Measurements from ENCODE around the gene PSMD4. TPM values are rescaled to one million over a fixed set of nuclear protein-coding genes. Genes with fewer than 3 reads are reported as not detected.
A peak's percentile ranks its signal among the peaks of the same experiment; 100 is the strongest.
"Not testable (repeated sequence)": the region's sequence is repeated elsewhere in the genome, so short reads cannot be mapped to it uniquely, and the experiment has no call there.

Gene PSMD4
- total RNA-seq, 4 donors from 2014 or later = 263 to 439 (median 340) TPM

DNA sequence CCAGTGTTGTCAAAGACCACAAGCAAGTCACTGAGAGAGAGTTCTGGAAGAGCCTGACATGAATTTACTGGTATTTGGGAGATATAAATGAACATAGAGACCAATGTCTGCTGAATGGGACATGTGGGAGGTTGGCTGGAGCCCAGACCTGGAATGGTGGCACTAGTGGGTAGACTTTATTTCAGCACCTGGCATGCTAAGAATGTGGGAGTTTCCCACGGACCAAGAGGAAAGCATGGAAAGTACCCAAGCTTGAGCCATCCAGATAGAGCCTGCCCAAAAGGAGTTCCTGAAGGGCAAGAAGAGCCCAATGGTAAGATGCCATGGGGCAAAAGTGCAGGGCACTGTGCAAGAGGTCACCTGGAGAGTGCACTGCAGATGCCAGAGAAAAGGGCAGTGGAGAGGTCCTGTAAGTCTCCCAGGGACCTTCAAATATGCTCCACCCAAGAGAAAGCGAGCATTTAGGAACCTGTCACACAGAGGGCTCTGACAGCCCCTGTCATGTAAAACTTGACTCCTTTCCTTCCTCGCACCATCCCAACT is 19.5 kb downstream of the PSMD4 start:
- ATAC-seq = no peak
- H3K27me3 ChIP-seq = no peaks in the 10 kb centered on the region
- H3K36me3 ChIP-seq = peaks cover 0 to 38% of the 10 kb centered on the region in 2 donors
- no peak overlapping the region for H3K4me3 ChIP-seq
- H3K9me3 ChIP-seq = no peaks in the 10 kb centered on the region
- intact Hi-C loops (cut with DNase I; ENCODE audit: low total_unique reads) = no loop called here
- in situ Hi-C loops (cut with MboI; ENCODE audit: low sequenced_read_pairs in 4 of 4) = no loop called here
- H3K4me1 ChIP-seq = no peaks in the 10 kb centered on the region
- no peak for TF ChIP-seq POLR2A (IDR thresholded peaks at IDR 0.05)
- TF ChIP-seq, protein P1, sequence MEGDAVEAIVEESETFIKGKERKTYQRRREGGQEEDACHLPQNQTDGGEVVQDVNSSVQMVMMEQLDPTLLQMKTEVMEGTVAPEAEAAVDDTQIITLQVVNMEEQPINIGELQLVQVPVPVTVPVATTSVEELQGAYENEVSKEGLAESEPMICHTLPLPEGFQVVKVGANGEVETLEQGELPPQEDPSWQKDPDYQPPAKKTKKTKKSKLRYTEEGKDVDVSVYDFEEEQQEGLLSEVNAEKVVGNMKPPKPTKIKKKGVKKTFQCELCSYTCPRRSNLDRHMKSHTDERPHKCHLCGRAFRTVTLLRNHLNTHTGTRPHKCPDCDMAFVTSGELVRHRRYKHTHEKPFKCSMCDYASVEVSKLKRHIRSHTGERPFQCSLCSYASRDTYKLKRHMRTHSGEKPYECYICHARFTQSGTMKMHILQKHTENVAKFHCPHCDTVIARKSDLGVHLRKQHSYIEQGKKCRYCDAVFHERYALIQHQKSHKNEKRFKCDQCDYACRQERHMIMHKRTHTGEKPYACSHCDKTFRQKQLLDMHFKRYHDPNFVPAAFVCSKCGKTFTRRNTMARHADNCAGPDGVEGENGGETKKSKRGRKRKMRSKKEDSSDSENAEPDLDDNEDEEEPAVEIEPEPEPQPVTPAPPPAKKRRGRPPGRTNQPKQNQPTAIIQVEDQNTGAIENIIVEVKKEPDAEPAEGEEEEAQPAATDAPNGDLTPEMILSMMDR (IDR thresholded peaks at IDR 0.05 in 4 of 5, conservative IDR thresholded peaks at IDR 0.05 in 1 of 5) = no peak
- H3K27ac ChIP-seq = no peak overlapping the region
- DNase-seq = no peak

DNA sequence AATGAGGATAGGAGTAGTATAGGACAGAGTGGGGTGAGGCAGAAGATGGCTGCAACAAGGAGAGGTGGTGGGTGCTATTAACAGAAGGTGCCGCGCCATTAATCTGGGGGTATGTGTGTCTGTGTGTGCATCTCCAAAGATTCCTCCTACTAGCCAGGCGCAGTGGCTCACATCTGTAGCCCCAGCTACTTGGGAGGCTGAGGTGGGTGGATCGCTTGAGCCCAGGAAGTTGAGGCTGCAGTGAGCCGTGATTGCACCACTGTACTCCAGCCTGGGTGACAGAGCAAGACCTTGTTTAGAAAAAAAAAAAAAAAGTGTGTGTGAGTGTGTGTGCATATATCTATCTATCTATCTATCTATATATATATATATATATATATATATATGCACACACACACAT is 20.8 kb downstream of the PSMD4 start:
- in situ Hi-C loops (cut with MboI; ENCODE audit: low sequenced_read_pairs in 4 of 4); ATAC-seq; H3K4me3 ChIP-seq; H3K27ac ChIP-seq; H3K9me3 ChIP-seq; intact Hi-C loops (cut with DNase I; ENCODE audit: low total_unique reads); DNase-seq; H3K27me3 ChIP-seq; H3K4me1 ChIP-seq: not testable (repeated sequence)
- H3K36me3 ChIP-seq = peaks cover 0 to 28% of the 10 kb centered on the region in 2 donors

DNA sequence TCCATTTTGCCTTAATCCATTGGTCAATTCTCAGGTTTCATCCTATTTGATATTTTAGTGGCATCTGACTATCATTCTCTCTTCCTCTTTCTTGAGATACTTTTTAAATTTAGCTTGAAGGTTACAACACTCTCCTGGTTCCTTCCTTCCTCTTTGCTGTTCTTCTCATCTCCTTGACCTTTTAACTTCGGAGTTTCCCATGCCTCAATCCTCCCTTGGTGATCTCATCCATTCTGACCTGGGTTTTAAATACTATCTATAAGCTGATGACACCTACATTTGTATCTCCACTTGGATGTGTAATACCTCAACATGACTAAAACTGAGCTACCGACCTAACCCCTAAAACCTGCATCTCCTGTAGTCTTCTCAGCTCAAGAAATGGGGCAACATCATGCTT is 22.7 kb downstream of the PSMD4 start:
- TF ChIP-seq, protein P1 (IDR thresholded peaks at IDR 0.05 in 4 of 5, conservative IDR thresholded peaks at IDR 0.05 in 1 of 5) = no peak
- no peak for TF ChIP-seq POLR2A (IDR thresholded peaks at IDR 0.05)
- intact Hi-C loops (cut with DNase I; ENCODE audit: low total_unique reads) = no loop called here
- H3K27me3 ChIP-seq = no peaks in the 10 kb centered on the region
- peaks cover 0 to 15% of the 10 kb centered on the region in 2 donors for H3K36me3 ChIP-seq
- no peak overlapping the region for H3K4me3 ChIP-seq
- DNase-seq (no peak), ATAC-seq (no peak)
- H3K4me1 ChIP-seq = peaks cover 0 to 4% of the 10 kb centered on the region in 2 donors
- in situ Hi-C loops (cut with MboI; ENCODE audit: low sequenced_read_pairs in 4 of 4) = no loop called here
- no peak overlapping the region for H3K27ac ChIP-seq
- H3K9me3 ChIP-seq = no peaks in the 10 kb centered on the region

DNA sequence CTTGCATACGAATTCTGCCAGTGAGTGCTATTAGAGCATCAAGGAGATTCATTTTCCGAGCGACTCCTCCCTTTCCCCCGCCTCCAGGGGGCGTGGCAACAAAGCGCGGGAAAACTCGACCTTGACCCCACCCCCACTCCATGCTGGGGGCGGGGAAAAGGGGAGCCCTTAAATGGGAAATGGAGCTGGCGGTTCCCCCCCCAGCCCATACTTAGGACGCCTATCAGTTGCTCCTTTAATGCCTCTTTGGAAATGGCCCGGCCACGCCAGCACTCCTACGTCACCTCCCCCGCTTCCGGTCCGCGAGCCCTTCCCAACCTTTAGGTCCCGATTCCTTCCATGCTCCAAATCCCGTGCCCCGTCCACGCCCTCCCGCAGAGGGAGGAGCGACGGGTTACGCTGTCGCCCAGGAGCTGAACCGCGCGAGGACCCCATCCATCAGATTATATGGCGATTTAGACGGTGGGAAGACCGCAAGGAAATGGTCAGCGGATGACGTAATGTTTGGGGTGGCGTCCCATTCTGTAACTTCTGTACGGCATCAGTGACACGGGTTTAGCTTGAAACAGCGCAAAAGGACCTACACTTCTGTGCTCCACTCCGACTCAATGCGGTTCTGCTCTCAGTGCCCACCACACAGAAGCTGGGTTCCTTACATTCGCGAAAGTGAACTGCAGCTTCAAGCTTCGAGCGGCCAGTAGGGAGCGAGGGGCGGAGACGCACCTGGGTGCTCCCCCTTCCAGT is 26.9 kb downstream of the PSMD4 start:
- Histone ChIP-seq H3K27me3 (no peaks in the 10 kb centered on the region), H3K9me3 (no peaks in the 10 kb centered on the region), H3K4me1 (peaks cover 10 to 21% of the 10 kb centered on the region in 2 donors), H3K27ac (peak overlapping the region; percentile 90 to 96 (median 94)), H3K4me3 (peak overlapping the region; percentile 70 to 81 (median 74)), H3K36me3 (peaks cover 0 to 2% of the 10 kb centered on the region in 2 donors)
- DNase-seq (peak; percentile 95 to 98), ATAC-seq (peak; percentile 74 to 79)
- intact Hi-C loops (cut with DNase I; ENCODE audit: low total_unique reads) (loop anchor here (1.0 to 5.0 kb wide), 7 partner anchors 27 to 551 kb away; partner anchors contain the start of genes PI4KB, PSMB4, PSMD4 and RFX5), in situ Hi-C loops (cut with MboI; ENCODE audit: low sequenced_read_pairs in 4 of 4) (no loop called here)
- TF ChIP-seq POLR2A (IDR thresholded peaks at IDR 0.05) = peak; percentile 56 to 74
- TF ChIP-seq, protein P1 (IDR thresholded peaks at IDR 0.05 in 4 of 5, conservative IDR thresholded peaks at IDR 0.05 in 1 of 5) = peak in 4 of 5 experiments; percentile 52 to 82 (median 57)
